NCI-H2196 treated with DMSO at 0.1 percent for 48 hours (cell line): ENCODE data around the gene TRAF2.
"Not testable (repeated sequence)": the region's sequence is repeated elsewhere in the genome, so short reads cannot be mapped to it uniquely, and the experiment has no call there.

ENCODE experiments used
- DNase-seq: peaks from one replicate; lab custom pipeline; 2025; ENCODE audit not compliant: unreplicated experiment; lab: John Stamatoyannopoulos, UW

Gene TRAF2

GRCh38 chr9:136885950-136886578, at the start of gene TRAF2:
TSS of gene TRAF2 (plus strand) at chr9:136886516. CDS start at chr9:136898741, 12,225 bp downstream.
- peak; percentile 92 for DNase-seq

GRCh38 chr9:136837146-136837855, 49.0 kb upstream of the TRAF2 start:
- no peak for DNase-seq

- DNase-seq, result not testable (repeated sequence)
These were observed 48.4 kb upstream of the TRAF2 start for GRCh38 chr9:136837856-136838277.

- no peak for DNase-seq
These were observed 47.7 kb upstream of the TRAF2 start for GRCh38 chr9:136838314-136839228.

- no peak for DNase-seq
These were observed 46.8 kb upstream of the TRAF2 start for GRCh38 chr9:136839229-136840139.

- no peak for DNase-seq
These were observed 46.0 kb upstream of the TRAF2 start for GRCh38 chr9:136840140-136840876.

GRCh38 chr9:136840877-136841645, 45.3 kb upstream of the TRAF2 start:
- peak; percentile 73 for DNase-seq

- peak; percentile 30 for DNase-seq
These were observed 44.5 kb upstream of the TRAF2 start for GRCh38 chr9:136841646-136842379.

- DNase-seq, result peak; percentile 36
These were observed 43.9 kb upstream of the TRAF2 start, which contains the start of gene AJM1 for GRCh38 chr9:136842380-136842948. TSS of gene AJM1 (plus strand) at chr9:136842478. CDS start at chr9:136844415, 1,937 bp downstream.

- DNase-seq, result not testable (repeated sequence)
These were observed 43.0 kb upstream of the TRAF2 start for GRCh38 chr9:136843159-136843800.

- DNase-seq, result not testable (repeated sequence)
These were observed 42.2 kb upstream of the TRAF2 start for GRCh38 chr9:136843801-136844740.

GRCh38 chr9:136844761-136845464, 41.4 kb upstream of the TRAF2 start:
- DNase-seq, result no peak

- DNase-seq, result no peak
These were observed 40.7 kb upstream of the TRAF2 start for GRCh38 chr9:136845465-136846260.

GRCh38 chr9:136846376-136847087, 39.8 kb upstream of the TRAF2 start:
- DNase-seq, result no peak
